Stimulated activated naive CD8-positive, alpha-beta T cell treated with anti-CD3 and anti-CD28 coated beads, Interleukin-15, Interleukin-2, amounts not matched to agents 100 ng/mL and 50 ng/mL, for 24 hours (primary cell): ENCODE measurements around the gene HYDIN.

ENCODE experiments used
- H3K27ac Mint-ChIP-seq: one replicate; pipeline ENCODE4 v1.8.0; 2021; ENCODE audit warnings: mild to moderate bottlenecking, mixed read lengths
- H3K27me3 Mint-ChIP-seq: one replicate; pipeline ENCODE4 v1.8.0; 2021; ENCODE audit warnings: mixed read lengths
- H3K36me3 Mint-ChIP-seq: one replicate; pipeline ENCODE4 v1.8.0; 2021; ENCODE audit warnings: low read depth, mixed read lengths
- H3K4me1 Mint-ChIP-seq: one replicate; pipeline ENCODE4 v1.8.0; 2021; ENCODE audit warnings: low read depth, mixed read lengths
- H3K4me3 Mint-ChIP-seq: one replicate; pipeline ENCODE4 v1.8.0; 2021; ENCODE audit warnings: mild to moderate bottlenecking, mixed read lengths
- H3K9me3 Mint-ChIP-seq: one replicate; pipeline ENCODE4 v1.8.0; 2021; ENCODE audit warnings: mixed read lengths

Gene HYDIN

DNA sequence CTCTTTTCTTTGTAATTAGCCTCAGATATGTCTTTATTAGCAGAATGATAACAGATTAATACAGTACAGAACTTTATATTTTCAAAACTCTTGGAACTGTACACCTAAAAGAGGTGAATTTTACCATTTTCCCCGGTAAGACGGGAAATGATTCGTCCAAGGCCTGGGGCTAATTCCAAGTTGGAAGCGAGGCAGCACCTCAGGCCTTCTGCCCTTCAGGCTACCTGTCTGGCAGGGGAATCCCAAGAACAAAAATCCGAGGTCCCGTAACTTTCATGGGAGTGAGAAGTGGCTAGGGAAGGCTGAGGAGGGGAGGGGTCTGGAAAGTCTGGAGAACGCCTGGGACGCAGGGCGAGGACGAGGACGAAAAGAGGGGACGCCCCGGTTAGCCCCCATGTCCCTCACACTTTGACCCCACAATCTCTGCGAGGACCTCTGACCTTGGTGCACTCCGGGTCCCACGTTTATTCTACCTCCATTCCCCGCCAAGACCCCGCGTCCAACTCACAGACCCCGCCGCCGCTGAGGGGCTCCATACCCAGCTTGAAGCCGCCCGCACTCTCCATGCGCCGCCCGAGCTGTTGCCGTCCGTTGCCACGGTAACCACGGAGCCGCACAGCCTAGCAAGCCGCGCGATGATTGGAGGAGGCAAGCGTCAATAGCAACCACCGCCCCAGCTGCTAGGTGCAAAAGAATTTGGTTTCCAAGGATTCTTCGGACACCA is at the start of gene HYDIN:
Gene HYDIN, minus strand, starts transcription at position 601 of the 724 bp plus-strand sequence. CDS start 43,827 bp downstream, outside the sequence.
- H3K9me3 Mint-ChIP-seq, result peaks cover 28% of the 10 kb centered on the region
- no peak within 1 kb of the TSS for H3K27ac Mint-ChIP-seq
- H3K27me3 Mint-ChIP-seq, result peaks cover 37% of the 10 kb centered on the region
- H3K4me1 Mint-ChIP-seq, result no peaks in the 10 kb centered on the region
- peaks cover 15% of the 10 kb centered on the region for H3K36me3 Mint-ChIP-seq
- no peak within 1 kb of the TSS for H3K4me3 Mint-ChIP-seq

DNA sequence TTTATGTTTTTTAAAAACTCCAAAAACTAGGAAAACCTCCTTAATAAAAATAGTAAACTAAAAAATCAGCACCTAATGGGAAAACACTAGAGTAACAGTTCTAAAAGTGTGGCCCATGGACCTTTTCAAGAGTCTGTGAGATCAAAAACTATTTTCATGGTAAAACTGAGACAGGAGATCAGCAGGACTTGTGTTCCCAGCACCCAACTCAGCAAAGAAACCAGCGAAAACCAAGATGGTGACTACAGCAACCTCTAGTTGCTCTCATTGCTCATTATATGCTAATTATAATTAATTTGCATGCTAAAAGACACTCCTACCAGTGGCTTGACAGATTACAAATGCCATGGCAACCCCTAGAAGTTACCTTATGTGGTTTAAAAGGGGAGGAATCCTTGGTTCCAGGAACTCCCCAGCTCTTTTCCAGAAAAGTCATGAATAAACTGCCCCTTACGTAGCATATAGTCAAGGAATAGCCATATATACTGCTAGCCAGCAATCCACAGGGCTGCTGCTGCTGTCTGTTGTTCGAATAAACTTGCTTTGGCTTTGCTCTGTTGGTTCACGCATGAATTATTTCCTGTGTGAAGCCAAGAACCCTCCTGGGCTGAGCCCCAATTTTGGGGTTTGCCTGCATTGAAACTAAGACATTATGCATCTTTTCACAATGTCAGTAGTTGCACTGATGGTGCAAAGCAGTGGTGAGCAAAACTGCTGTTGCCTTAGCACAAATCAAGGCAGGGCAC is 46.2 kb upstream of the HYDIN start:
- Mint-ChIP-seq H3K4me1 (no peaks in the 10 kb centered on the region), H3K36me3 (peaks cover 4% of the 10 kb centered on the region), H3K4me3 (no peak overlapping the region)

DNA sequence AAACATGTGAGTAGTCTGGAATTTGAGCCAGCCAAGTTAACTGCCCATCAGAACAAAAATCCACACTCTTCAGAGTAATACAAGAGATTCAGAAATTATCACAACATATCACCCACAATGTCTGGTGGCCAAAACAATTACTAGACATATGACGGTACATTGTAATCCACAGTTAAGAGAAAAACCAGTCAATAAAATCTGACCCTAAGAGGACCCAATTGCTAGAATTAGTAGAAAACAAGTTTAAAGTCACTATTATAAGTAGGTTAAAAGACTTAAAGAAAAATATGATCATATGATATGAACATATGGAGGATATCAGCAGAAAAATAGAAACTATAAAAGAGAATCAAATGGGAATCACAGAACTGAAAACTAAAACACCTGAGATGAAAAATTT is 42.9 kb upstream of the HYDIN start:
- Mint-ChIP-seq H3K9me3 (no peaks in the 10 kb centered on the region), H3K36me3 (no peaks in the 10 kb centered on the region), H3K27ac (no peak overlapping the region), H3K27me3 (peaks cover 10% of the 10 kb centered on the region), H3K4me1 (no peaks in the 10 kb centered on the region), H3K4me3 (no peak overlapping the region)

More for the DNA sequence above, 46.2 kb upstream of the HYDIN start:
- Mint-ChIP-seq H3K27ac (no peak overlapping the region), H3K27me3 (no peaks in the 10 kb centered on the region), H3K9me3 (no peaks in the 10 kb centered on the region)

DNA sequence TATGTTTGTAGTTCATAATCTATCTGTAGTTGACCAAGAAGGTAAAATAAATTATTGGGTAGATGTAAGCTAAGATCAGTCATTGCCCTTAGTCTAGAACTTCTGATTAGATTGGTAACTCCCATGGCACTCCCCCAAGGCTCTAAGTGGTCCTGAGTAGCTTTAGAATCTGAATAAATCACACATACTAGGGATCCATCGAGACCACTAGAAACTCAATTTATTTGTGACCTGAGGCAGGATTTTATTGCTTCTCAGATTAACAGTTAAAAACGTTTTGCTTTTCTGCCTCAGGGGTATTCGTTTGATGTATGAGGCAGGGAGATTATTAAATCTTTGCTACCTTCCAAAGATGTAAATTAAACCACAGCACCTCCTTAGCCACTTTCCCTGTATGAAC is 33.8 kb upstream of the HYDIN start:
- Mint-ChIP-seq H3K4me1 (no peaks in the 10 kb centered on the region), H3K4me3 (no peak overlapping the region), H3K9me3 (no peaks in the 10 kb centered on the region), H3K36me3 (no peaks in the 10 kb centered on the region), H3K27ac (no peak overlapping the region), H3K27me3 (peaks cover 42% of the 10 kb centered on the region)

DNA sequence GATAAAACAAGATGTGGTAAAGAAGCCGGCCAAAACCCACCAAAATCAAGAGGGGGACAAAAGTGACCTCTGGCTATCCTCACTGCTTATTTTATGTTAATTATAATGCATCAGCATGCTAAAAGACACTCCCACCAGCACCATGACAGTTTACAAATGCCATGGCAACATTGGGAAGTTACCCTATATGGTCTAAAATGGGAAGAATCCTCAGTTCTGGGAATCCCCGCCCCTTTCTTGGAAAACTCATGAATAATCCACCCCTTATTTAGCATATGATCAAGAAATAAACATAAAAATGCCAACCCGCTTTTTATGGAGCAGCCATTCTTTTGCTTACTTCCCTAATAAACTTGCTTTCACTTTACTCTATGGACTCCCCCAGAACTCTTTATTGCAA is 33.1 kb upstream of the HYDIN start:
- no peaks in the 10 kb centered on the region for H3K9me3 Mint-ChIP-seq
- peaks cover 43% of the 10 kb centered on the region for H3K27me3 Mint-ChIP-seq
- no peak overlapping the region for H3K27ac Mint-ChIP-seq
- H3K4me3 Mint-ChIP-seq, result no peak overlapping the region
- H3K36me3 Mint-ChIP-seq, result no peaks in the 10 kb centered on the region
- peaks cover 6% of the 10 kb centered on the region for H3K4me1 Mint-ChIP-seq

DNA sequence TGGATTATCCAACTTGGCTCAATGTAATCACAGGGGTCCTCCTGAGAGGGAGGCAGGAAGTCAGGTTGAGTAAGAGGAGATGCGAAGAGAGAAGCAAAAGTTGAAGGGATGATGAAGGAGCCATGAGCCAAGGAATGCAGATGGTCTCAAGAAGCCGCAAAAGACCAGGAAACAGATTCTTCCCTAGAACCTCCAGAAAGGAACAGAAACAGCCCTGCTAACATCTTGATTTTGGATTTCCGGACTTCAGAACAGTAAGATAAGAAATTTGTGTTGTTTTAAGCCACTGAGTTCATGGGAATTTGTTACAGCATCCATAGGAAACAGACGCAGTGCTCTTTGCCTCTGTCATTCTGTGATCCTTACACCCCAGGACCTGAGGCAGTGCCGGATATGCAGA is 31.9 kb upstream of the HYDIN start:
- Mint-ChIP-seq H3K4me1 (peaks cover 6% of the 10 kb centered on the region), H3K27ac (no peak overlapping the region), H3K27me3 (peaks cover 44% of the 10 kb centered on the region), H3K9me3 (no peaks in the 10 kb centered on the region), H3K36me3 (no peaks in the 10 kb centered on the region), H3K4me3 (no peak overlapping the region)

DNA sequence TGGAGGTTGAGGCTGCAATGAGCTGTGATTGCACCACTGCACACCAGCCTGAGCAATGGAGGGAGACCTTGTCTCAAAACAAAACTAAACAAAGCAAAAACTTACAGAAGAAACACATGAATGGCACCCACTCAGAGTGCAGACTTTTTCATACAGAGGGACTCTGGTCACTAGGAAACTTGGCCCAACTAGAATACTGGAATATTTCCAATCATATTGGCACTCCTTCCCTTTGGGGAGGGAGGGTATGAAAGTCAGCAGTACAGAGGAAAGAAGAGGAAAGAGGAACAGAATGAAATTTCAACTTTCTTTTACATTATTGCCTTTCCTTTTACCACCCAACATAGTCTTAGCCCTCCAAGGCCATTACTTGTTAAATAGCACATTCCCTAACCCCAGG is 30.5 kb upstream of the HYDIN start:
- H3K27me3 Mint-ChIP-seq, result peaks cover 40% of the 10 kb centered on the region
- H3K9me3 Mint-ChIP-seq, result no peaks in the 10 kb centered on the region
- H3K36me3 Mint-ChIP-seq, result no peaks in the 10 kb centered on the region
- H3K27ac Mint-ChIP-seq, result no peak overlapping the region
- no peak overlapping the region for H3K4me3 Mint-ChIP-seq
- peaks cover 6% of the 10 kb centered on the region for H3K4me1 Mint-ChIP-seq

DNA sequence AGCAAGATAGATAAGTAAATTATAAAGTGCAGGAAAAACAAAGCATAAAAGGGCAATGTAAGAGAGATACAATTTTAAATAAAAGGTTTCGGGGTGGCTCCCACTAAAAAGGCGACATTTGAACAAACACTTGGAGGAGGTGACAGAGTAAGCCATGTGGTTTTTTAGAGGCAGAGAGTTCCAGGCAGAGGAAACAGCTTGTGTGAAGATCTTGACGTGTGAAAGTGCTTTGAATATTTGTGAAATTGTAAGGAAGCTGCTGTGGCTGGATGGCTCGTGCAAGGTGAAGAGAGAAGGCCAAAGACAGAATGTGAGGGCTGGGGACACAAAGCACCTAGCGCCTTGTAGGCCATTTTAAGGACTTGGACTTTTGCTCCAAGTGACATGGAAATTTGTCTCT is 28.6 kb upstream of the HYDIN start:
- Mint-ChIP-seq H3K27me3 (peaks cover 39% of the 10 kb centered on the region), H3K9me3 (no peaks in the 10 kb centered on the region), H3K27ac (no peak overlapping the region), H3K4me3 (no peak overlapping the region), H3K36me3 (no peaks in the 10 kb centered on the region), H3K4me1 (peaks cover 10% of the 10 kb centered on the region)

DNA sequence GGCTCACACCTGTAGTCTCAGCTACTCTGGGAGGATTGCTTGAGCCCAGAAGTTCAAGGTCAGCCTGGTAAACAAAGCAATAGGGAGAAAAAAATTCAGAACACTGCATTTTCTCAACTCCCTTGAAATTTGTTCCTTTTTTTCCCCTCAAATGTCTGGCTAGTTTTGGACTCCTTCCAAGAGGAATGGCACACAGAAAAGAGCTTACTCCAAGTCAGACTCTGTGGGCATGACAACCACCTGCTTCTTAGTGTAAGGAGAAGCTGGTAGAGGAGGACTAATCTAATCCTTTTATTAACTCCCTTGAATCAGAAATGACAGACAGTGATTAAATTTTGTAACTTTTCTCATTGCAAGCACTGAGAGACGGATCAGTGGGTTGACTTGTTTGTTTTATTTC is 27.9 kb upstream of the HYDIN start:
- no peaks in the 10 kb centered on the region for H3K9me3 Mint-ChIP-seq
- no peak overlapping the region for H3K4me3 Mint-ChIP-seq
- H3K27me3 Mint-ChIP-seq, result peaks cover 34% of the 10 kb centered on the region
- no peak overlapping the region for H3K27ac Mint-ChIP-seq
- H3K36me3 Mint-ChIP-seq, result no peaks in the 10 kb centered on the region
- H3K4me1 Mint-ChIP-seq, result peaks cover 10% of the 10 kb centered on the region

DNA sequence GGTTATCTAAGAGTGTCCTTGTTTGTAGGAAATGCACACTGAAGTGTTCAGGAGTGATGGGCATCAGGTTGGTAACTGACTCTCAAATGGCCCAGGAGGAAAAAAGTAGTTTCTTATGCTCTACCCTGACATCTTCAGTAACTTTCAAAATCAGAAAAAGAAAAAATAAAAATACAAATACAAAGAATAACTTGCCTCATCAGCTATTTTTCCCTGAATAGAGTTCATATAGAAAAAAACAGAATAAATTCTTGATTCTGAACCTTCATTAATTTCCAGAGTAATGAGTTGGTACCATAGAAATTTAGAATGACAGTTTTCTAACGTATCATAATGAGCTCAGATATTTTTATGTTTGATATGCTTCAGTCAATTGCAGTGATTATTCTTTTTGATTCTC is 27.2 kb upstream of the HYDIN start:
- no peak overlapping the region for H3K4me3 Mint-ChIP-seq
- H3K4me1 Mint-ChIP-seq, result peaks cover 10% of the 10 kb centered on the region
- no peaks in the 10 kb centered on the region for H3K9me3 Mint-ChIP-seq
- H3K36me3 Mint-ChIP-seq, result no peaks in the 10 kb centered on the region
- H3K27me3 Mint-ChIP-seq, result peaks cover 32% of the 10 kb centered on the region
- no peak overlapping the region for H3K27ac Mint-ChIP-seq

DNA sequence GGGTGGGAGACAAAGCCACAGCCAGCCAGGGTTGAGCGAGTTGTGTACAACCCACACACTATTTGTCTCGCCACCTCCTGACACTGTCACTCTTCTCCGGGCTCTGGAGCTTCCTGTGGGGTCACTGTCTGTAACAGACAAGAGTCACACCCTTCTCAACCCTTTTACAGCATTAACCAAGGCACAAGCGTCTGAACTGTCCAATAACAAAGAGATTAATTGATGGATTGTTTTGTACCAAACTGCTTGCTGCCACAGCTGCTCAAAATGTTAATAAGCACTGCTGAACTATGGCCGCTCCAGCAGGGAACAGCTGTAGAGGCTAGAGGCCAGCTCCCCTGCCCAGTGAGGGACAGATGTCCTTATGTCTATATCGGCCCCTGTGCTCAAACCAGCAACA is 25.2 kb upstream of the HYDIN start:
- H3K36me3 Mint-ChIP-seq, result no peaks in the 10 kb centered on the region
- H3K27ac Mint-ChIP-seq, result no peak overlapping the region
- H3K4me3 Mint-ChIP-seq, result no peak overlapping the region
- peaks cover 18% of the 10 kb centered on the region for H3K27me3 Mint-ChIP-seq
- no peaks in the 10 kb centered on the region for H3K9me3 Mint-ChIP-seq
- peaks cover 10% of the 10 kb centered on the region for H3K4me1 Mint-ChIP-seq

DNA sequence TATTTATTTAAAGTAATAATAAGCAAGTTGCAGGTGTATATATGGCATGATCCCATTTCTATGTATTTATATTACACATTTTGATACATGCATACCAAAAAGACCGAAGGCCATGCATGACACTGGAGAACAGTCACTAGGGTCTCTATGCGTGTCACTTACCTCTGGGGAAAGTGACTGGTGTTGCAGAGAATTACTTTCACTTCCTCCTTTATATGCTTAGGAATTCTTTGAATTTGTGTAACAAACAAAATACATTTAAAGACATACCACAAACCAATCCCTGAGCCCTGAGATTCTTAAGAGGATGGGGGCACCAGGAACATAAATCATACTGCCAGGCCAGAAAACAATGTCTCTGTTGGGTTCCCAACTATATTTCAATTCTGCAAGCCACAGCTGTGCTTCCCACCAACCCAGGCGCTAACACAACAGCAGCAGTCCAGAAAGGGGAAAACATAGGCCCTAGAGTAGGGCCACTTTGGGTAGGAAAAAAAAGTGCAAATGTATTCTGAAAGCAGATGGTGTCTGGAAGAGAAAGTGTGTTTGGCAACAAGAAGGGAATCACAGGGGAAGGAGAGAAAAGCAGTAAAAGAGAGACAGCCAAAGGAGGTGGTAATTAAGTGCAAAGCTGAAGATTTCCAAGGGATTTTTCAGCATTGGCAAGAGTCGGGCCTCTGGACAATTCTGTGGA is 24.5 kb upstream of the HYDIN start:
- Mint-ChIP-seq H3K27ac (no peak overlapping the region), H3K27me3 (peaks cover 13% of the 10 kb centered on the region), H3K9me3 (no peaks in the 10 kb centered on the region), H3K36me3 (no peaks in the 10 kb centered on the region), H3K4me3 (no peak overlapping the region), H3K4me1 (peaks cover 10% of the 10 kb centered on the region)

DNA sequence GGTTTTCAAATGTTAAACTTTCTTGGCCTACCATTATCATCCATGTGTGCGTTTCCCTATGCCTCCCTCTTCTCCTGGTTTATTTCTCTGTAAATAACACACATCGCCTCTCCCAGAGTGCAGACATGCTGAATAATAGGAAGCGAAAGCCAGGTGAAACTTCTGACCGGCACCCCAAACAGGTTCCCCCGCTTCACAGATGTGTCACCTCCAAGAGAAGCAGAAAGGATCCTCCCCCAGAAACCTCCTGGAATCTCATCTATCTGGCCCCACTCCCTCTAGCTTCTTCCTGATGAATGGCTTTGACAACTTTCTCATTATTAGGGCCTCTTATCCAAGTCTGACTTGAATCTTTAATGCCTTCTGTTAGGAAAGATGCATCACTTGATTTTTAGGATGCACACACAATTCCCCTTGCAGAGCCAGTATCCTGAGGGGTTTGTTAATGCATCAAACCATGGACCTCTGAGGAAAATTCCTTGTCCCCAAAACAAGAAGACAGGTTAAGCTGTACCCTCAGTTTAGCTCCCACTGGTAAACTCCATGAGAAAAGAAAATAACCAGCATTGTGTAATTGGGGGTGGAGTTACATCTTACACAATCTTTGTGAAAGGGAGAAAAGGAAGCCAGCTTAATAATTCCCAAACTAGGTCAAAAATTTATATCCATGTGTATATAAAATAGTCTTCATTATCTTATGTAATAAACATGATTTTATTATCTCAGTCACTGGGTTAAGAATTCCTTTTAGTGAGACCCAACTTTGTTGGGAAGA is 20.1 kb upstream of the HYDIN start:
- no peak overlapping the region for H3K27ac Mint-ChIP-seq
- no peaks in the 10 kb centered on the region for H3K27me3 Mint-ChIP-seq
- no peaks in the 10 kb centered on the region for H3K9me3 Mint-ChIP-seq
- H3K36me3 Mint-ChIP-seq, result no peaks in the 10 kb centered on the region
- peaks cover 5% of the 10 kb centered on the region for H3K4me1 Mint-ChIP-seq
- no peak overlapping the region for H3K4me3 Mint-ChIP-seq

DNA sequence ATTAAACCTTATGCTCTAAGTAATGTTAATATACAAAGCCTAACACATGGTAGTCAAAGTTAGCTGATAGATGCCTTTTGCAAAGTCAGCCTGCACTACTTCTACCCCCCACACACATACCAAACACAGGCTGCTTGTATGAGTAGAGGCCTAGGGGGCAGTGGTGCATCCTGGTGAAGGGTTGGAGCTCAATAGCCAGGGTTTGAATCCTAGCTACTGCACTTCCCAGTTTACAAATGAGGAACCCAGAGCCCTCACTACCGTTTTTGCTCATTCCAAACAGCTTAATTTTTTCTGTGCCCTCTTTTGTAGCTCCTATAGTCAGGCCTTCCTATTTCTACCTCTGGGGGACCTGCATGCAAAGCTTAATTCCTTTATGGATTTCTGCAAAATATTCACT is 18.9 kb upstream of the HYDIN start:
- Mint-ChIP-seq H3K27me3 (no peaks in the 10 kb centered on the region), H3K27ac (no peak overlapping the region), H3K4me3 (no peak overlapping the region), H3K9me3 (no peaks in the 10 kb centered on the region), H3K4me1 (no peaks in the 10 kb centered on the region), H3K36me3 (no peaks in the 10 kb centered on the region)

DNA sequence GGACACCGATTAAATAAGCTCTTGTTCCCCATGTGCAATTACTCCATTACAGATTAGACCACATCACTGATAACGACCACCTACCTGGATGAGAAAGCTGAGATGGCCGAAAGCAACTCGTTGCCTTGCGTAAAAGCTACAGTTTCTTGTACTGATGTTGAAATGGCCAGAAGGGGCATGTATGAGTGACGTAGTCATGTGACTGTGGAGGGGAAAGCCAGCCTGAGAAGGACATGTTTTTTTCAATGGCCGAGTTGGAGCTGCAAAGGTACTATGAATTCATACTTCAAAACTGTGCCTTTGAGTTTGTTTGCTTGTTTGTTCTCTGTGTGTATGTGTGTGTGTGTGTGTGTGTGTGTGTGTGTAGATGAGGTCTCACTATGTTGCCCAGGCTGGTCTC is 17.0 kb upstream of the HYDIN start:
- H3K27ac Mint-ChIP-seq, result no peak overlapping the region
- no peaks in the 10 kb centered on the region for H3K9me3 Mint-ChIP-seq
- H3K36me3 Mint-ChIP-seq, result no peaks in the 10 kb centered on the region
- no peaks in the 10 kb centered on the region for H3K4me1 Mint-ChIP-seq
- H3K4me3 Mint-ChIP-seq, result no peak overlapping the region
- no peaks in the 10 kb centered on the region for H3K27me3 Mint-ChIP-seq
